Measurements from ENCODE around the gene NCEH1.

GRCh38 chr3:172630316-172630715 is 80.6 kb downstream of the NCEH1 start:
- TF ChIP-seq EZH2 (IDR thresholded peaks at IDR 0.05; ENCODE audit: low read depth, unreplicated experiment) = no peak
- no peak for TF ChIP-seq CTCF (conservative IDR thresholded peaks at IDR 0.05; ENCODE audit: low read depth in 2 of 2)
- TF ChIP-seq JUNB (IDR thresholded peaks at IDR 0.05; ENCODE audit: unreplicated experiment) = no peak
- no peak for TF ChIP-seq POLR2AphosphoS5 (IDR thresholded peaks at IDR 0.05; ENCODE audit: low read depth)
- no peak for TF ChIP-seq CREB1 (CRISPR knock-in tag; IDR thresholded peaks at IDR 0.05; ENCODE audit: low read depth)
- no peak for TF ChIP-seq EZH2phosphoT487 (IDR thresholded peaks at IDR 0.05; ENCODE audit: unreplicated experiment)
- no peak for TF ChIP-seq REST (IDR thresholded peaks at IDR 0.05; ENCODE audit: unreplicated experiment)
- no peak for TF ChIP-seq NANOG (IDR thresholded peaks at IDR 0.05; ENCODE audit: borderline replicate concordance)
- no peak for TF ChIP-seq ETS1 (IDR thresholded peaks at IDR 0.05)
